ENCODE results near the gene CAGE1.

The CAGE1 gene

DNA sequence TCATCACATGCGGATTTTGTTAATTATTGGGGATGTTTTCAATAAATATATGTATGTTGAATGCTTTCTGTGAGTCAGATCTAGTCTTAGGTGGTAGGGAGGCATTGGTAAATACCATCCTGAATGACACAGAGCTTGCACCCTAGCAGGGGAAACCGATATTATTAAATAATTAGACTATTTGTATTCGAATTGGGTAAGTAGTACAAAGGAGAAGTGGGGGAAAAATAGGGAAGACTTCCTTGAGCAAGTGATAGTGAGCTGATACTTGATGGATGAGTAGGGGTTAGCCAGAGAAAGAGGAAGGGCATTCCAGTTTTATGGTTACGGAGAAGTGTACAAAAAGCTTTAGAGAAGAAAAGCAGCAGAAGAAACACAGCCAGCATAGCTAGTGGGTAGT, 1.6 kb upstream of the CAGE1 start:
- H3K4me3 ChIP-seq (ENCODE audit: low read depth, low read length): peak overlapping the region; percentile 91
- TF ChIP-seq, protein P1, sequence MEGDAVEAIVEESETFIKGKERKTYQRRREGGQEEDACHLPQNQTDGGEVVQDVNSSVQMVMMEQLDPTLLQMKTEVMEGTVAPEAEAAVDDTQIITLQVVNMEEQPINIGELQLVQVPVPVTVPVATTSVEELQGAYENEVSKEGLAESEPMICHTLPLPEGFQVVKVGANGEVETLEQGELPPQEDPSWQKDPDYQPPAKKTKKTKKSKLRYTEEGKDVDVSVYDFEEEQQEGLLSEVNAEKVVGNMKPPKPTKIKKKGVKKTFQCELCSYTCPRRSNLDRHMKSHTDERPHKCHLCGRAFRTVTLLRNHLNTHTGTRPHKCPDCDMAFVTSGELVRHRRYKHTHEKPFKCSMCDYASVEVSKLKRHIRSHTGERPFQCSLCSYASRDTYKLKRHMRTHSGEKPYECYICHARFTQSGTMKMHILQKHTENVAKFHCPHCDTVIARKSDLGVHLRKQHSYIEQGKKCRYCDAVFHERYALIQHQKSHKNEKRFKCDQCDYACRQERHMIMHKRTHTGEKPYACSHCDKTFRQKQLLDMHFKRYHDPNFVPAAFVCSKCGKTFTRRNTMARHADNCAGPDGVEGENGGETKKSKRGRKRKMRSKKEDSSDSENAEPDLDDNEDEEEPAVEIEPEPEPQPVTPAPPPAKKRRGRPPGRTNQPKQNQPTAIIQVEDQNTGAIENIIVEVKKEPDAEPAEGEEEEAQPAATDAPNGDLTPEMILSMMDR (IDR thresholded peaks at IDR 0.05; ENCODE audit: insufficient read depth, low read depth, low read length, missing control alignments): no peak
- DNase-seq (ENCODE audit: low read depth): no peak

GRCh38 chr6:7390226-7390878, 810 bp upstream of the CAGE1 start:
- H3K4me3 ChIP-seq (ENCODE audit: low read depth, low read length): peak overlapping the region; percentile 91
- TF ChIP-seq, protein P1 (IDR thresholded peaks at IDR 0.05; ENCODE audit: insufficient read depth, low read depth, low read length, missing control alignments): peak; percentile 3
- DNase-seq (ENCODE audit: low read depth): no peak

DNA sequence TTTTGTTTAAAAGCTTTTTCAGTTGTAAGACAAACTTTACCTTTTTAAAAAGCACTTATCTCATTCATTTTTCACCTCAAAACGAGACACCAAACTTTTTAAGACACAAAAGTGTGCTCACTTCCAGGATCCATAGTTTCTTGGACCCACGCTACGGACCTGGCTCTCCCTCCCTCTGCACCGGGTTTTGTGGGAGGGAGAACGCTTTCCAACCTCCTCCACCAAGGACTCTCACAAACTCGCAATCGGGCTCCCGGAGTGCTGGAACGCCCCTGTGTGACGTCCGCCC, 436 bp downstream of the CAGE1 start:
- DNase-seq (ENCODE audit: low read depth): no peak
- TF ChIP-seq, protein P1 (IDR thresholded peaks at IDR 0.05; ENCODE audit: insufficient read depth, low read depth, low read length, missing control alignments): no peak
- peak overlapping the region; percentile 91 for H3K4me3 ChIP-seq (ENCODE audit: low read depth, low read length)

DNA sequence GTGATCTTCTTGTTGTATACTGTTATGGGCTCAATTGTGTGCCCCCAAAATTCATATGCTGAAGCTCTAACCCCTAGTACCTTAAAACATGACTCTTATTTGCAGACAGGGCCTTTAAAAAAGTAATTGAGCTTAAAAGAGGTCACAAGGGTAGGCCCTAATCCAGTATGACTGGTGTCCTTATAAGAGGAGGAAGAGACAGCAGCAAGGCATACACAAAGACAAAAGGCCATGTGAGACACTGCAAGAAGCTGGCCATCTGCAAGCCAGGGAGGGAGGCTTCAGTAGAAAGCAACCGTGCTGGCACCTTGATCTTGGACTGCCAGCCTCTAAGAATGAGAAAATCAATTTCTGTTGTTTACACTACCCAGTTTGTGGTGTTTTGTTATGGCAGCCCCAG, 8.4 kb downstream of the CAGE1 start:
- no peak for DNase-seq (ENCODE audit: low read depth)
- no peak overlapping the region for H3K4me3 ChIP-seq (ENCODE audit: low read depth, low read length)
- TF ChIP-seq, protein P1 (IDR thresholded peaks at IDR 0.05; ENCODE audit: insufficient read depth, low read depth, low read length, missing control alignments): no peak

DNA sequence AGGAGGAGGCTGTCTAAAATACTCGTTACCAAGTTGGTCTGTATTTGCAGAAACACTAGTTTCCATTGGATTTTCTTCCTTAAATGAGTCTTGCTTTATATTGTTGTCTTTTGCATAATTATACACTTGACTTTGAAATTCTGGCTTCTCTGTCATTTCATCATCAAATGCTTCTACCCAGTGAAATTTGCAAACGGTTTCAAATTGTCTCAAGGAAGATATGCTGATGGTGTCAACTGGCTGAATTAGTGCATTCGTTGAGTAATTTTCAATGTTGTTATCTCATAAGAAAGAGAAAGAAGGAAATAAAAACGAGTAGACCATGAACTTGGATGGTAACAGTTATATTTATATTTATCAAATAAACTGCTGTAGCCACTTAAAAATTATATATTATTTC, 10.8 kb downstream of the CAGE1 start:
- TF ChIP-seq, protein P1 (IDR thresholded peaks at IDR 0.05; ENCODE audit: insufficient read depth, low read depth, low read length, missing control alignments): no peak
- DNase-seq (ENCODE audit: low read depth): no peak
- H3K4me3 ChIP-seq (ENCODE audit: low read depth, low read length): no peak overlapping the region

GRCh38 chr6:7377961-7378360, 11.6 kb downstream of the CAGE1 start:
- TF ChIP-seq, protein P1 (IDR thresholded peaks at IDR 0.05; ENCODE audit: insufficient read depth, low read depth, low read length, missing control alignments): no peak
- no peak overlapping the region for H3K4me3 ChIP-seq (ENCODE audit: low read depth, low read length)
- DNase-seq (ENCODE audit: low read depth): no peak

DNA sequence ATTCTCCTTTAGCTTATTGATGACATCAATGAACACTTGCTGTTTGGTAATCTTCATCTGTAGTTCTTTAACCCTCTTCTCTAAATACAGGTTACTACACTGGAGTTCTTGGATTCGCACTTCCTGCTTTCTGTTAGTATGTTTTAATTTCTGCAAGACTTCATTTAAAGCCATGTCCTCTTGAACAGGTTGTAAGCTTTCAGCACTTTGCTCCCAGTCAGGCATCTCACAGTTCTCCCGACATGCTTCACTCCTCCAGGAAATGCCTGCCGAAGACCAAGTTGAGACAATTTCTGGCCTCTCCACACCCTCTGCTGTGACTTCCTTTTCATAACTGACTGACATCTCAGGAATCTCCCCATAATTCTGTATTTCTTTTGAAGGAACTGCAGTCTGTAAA, 15.8 kb downstream of the CAGE1 start:
- no peak overlapping the region for H3K4me3 ChIP-seq (ENCODE audit: low read depth, low read length)
- TF ChIP-seq, protein P1 (IDR thresholded peaks at IDR 0.05; ENCODE audit: insufficient read depth, low read depth, low read length, missing control alignments): no peak
- DNase-seq (ENCODE audit: low read depth): no peak
